Esophagus squamous epithelium (tissue), 4 donors: Measurements from ENCODE around the gene RCOR1.

Source experiments
- POLR2A ChIP-seq, 4 donors: fragments of 450-650 bp; IDR thresholded peaks; one replicate each; pipeline ENCODE4 v1.6.1; 2017; ENCODE audit warnings: antibody characterized with exemption in 4 of 4, mild to moderate bottlenecking in 4 of 4, moderate library complexity in 3 of 4
- TF ChIP-seq, protein P1 (sequence below), 6 experiments: fragments of 450-650 bp in 4 of 6; fragments of 200-600 bp in 2 of 6; sonication (generic) in 2 of 6; IDR thresholded peaks; one replicate each; pipeline ENCODE4 v1.5.1; 2016 to 2019; ENCODE audit warnings: antibody characterized with exemption in 6 of 6, mild to moderate bottlenecking in 4 of 6, moderate library complexity in 4 of 6

DNA sequence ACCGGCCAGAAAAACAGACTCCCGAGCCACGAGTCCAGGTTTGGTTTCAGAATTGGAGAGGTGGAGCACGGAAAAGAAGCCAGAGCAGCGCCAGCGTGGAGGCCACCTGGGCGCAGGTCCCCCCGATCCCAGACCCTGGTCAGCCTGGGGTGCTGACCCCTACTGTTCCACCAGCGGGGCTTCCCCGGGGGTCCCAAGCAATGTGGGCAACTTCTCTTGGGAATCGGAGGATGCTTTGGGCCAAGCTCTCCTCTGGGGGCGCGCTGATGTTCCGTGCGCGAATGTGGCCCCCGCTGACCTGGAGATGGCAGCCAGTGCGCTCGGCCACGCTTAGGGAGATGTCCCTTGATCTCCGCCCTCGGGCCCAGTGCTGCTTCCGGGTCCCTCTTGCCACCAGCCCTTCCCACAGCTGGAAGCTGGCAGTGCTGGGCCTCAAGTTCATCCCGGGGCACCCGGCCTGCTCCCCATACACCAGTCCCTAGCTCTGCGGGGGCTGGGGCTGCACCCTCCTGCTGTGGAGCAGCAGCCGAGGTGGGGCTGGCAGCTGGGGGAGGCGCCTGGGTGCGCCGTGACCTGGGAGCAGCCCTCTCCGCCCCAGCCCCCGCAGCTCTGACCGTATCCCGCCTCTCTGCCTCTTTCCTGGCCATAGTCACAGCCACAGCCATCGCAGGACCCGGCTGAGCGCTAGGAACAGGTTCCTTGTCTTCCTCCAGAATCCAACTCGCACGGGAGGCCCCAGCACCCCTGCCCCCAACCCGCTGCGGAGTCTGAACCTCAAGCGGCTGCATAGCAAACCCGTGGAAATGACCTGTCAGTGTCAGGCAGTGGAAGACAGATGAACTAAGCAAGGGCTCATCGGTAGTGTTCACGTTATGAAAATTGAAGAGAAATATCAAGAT lies 91.2 kb downstream of the RCOR1 start:
- TF ChIP-seq, protein P1, sequence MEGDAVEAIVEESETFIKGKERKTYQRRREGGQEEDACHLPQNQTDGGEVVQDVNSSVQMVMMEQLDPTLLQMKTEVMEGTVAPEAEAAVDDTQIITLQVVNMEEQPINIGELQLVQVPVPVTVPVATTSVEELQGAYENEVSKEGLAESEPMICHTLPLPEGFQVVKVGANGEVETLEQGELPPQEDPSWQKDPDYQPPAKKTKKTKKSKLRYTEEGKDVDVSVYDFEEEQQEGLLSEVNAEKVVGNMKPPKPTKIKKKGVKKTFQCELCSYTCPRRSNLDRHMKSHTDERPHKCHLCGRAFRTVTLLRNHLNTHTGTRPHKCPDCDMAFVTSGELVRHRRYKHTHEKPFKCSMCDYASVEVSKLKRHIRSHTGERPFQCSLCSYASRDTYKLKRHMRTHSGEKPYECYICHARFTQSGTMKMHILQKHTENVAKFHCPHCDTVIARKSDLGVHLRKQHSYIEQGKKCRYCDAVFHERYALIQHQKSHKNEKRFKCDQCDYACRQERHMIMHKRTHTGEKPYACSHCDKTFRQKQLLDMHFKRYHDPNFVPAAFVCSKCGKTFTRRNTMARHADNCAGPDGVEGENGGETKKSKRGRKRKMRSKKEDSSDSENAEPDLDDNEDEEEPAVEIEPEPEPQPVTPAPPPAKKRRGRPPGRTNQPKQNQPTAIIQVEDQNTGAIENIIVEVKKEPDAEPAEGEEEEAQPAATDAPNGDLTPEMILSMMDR (IDR thresholded peaks at IDR 0.05): no peak
- no peak for TF ChIP-seq POLR2A (IDR thresholded peaks at IDR 0.05)
